ENCODE results near the gene TMOD1. TPM values are rescaled to one million over a fixed set of nuclear protein-coding genes. Genes with fewer than 3 reads are reported as not detected.

The TMOD1 gene
- total RNA-seq, 1 experiment from 2014 or later = not detected

GRCh38 chr9:97526895-97527575 lies 25.6 kb downstream of the TMOD1 start:
- H3K79me2 ChIP-seq (ENCODE audit: low read length) = no peaks in the 10 kb centered on the region
- no peak overlapping the region for H3K27ac ChIP-seq (ENCODE audit: low read length)
- no peak overlapping the region for H3K4me3 ChIP-seq (ENCODE audit: low read length)
- H2AFZ ChIP-seq (ENCODE audit: low read length) = no peak overlapping the region
- DNase-seq (no peak), ATAC-seq (no peak)
- H3K27me3 ChIP-seq (ENCODE audit: low read length) = no peaks in the 10 kb centered on the region
- H3F3A ChIP-seq (ENCODE audit: low read length, unreplicated experiment) = no peaks in the 10 kb centered on the region
- CTCF ChIA-PET = no interaction called here
- no peak overlapping the region for H3K4me2 ChIP-seq (ENCODE audit: low read length)
- no peak overlapping the region for H3K9ac ChIP-seq (ENCODE audit: low read length)
- no TSS peak for BruUV-seq (replicated peaks)
- TF ChIP-seq CTCF (conservative IDR thresholded peaks at IDR 0.05; ENCODE audit: low read depth, low read length) (no peak), EZH2phosphoT487 (IDR thresholded peaks at IDR 0.05; ENCODE audit: borderline replicate concordance, low read length) (no peak), EZH2 (IDR thresholded peaks at IDR 0.05; ENCODE audit: low read length, unreplicated experiment) (no peak)
- H3K9me3 ChIP-seq (ENCODE audit: low read length) = no peaks in the 10 kb centered on the region
- peaks cover 19% of the 10 kb centered on the region for H3K4me1 ChIP-seq (ENCODE audit: insufficient read depth, low read length)
- intact Hi-C loops (cut with micrococcal nuclease) = no loop called here
- no peaks in the 10 kb centered on the region for H3K36me3 ChIP-seq (ENCODE audit: low read depth, low read length)
- no peaks in the 10 kb centered on the region for H3K9me2 ChIP-seq (replicated peaks; ENCODE audit: low read length)
- POLR2A ChIA-PET (ENCODE audit: unreplicated experiment) = no interaction called here
- no peaks in the 10 kb centered on the region for H4K20me1 ChIP-seq (ENCODE audit: low read length)

GRCh38 chr9:97527626-97528528 lies 26.4 kb downstream of the TMOD1 start:
- POLR2A ChIA-PET (ENCODE audit: unreplicated experiment) = no interaction called here
- H3K4me1 ChIP-seq (ENCODE audit: insufficient read depth, low read length) = peaks cover 19% of the 10 kb centered on the region
- H3K27me3 ChIP-seq (ENCODE audit: low read length) = no peaks in the 10 kb centered on the region
- H3K27ac ChIP-seq (ENCODE audit: low read length) = no peak overlapping the region
- H3K9me3 ChIP-seq (ENCODE audit: low read length) = no peaks in the 10 kb centered on the region
- no peak for TF ChIP-seq CTCF (conservative IDR thresholded peaks at IDR 0.05; ENCODE audit: low read depth, low read length)
- TF ChIP-seq EZH2phosphoT487 (IDR thresholded peaks at IDR 0.05; ENCODE audit: borderline replicate concordance, low read length) = no peak
- no peak for TF ChIP-seq EZH2 (IDR thresholded peaks at IDR 0.05; ENCODE audit: low read length, unreplicated experiment)
- intact Hi-C loops (cut with micrococcal nuclease) = no loop called here
- no peaks in the 10 kb centered on the region for H3F3A ChIP-seq (ENCODE audit: low read length, unreplicated experiment)
- no peaks in the 10 kb centered on the region for H4K20me1 ChIP-seq (ENCODE audit: low read length)
- DNase-seq (no peak), ATAC-seq (no peak)
- no peaks in the 10 kb centered on the region for H3K36me3 ChIP-seq (ENCODE audit: low read depth, low read length)
- no peak overlapping the region for H2AFZ ChIP-seq (ENCODE audit: low read length)
- BruUV-seq (replicated peaks) = no TSS peak
- no peak overlapping the region for H3K9ac ChIP-seq (ENCODE audit: low read length)
- H3K9me2 ChIP-seq (replicated peaks; ENCODE audit: low read length) = no peaks in the 10 kb centered on the region
- no peaks in the 10 kb centered on the region for H3K79me2 ChIP-seq (ENCODE audit: low read length)
- CTCF ChIA-PET = no interaction called here
- H3K4me2 ChIP-seq (ENCODE audit: low read length) = no peak overlapping the region
- H3K4me3 ChIP-seq (ENCODE audit: low read length) = no peak overlapping the region
